Mammary epithelial cell (primary cell): ENCODE measurements around the gene NQO2.
A peak's percentile ranks its signal among the peaks of the same experiment; 100 is the strongest.

Experiments
- EZH2 ChIP-seq: IDR thresholded peaks from 2 replicates; pipeline ENCODE4 v1.6.1; 2012; ENCODE audit warnings: low read length, inconsistent platforms, borderline replicate concordance
- TF ChIP-seq, protein P1 (sequence below), 2 donors: IDR thresholded peaks in 1 of 2; conservative IDR thresholded peaks in 1 of 2; 2 replicates each; pipeline ENCODE4 v1.5.1; 2011 to 2012; ENCODE audit warnings: inconsistent platforms in 2 of 2, low read length in 2 of 2, mild to moderate bottlenecking in 2 of 2, control low read depth in 1 of 2, low read depth in 1 of 2; ENCODE audit not compliant: insufficient read depth in 1 of 2; ENCODE audit errors: extremely low read depth in 1 of 2

DNA sequence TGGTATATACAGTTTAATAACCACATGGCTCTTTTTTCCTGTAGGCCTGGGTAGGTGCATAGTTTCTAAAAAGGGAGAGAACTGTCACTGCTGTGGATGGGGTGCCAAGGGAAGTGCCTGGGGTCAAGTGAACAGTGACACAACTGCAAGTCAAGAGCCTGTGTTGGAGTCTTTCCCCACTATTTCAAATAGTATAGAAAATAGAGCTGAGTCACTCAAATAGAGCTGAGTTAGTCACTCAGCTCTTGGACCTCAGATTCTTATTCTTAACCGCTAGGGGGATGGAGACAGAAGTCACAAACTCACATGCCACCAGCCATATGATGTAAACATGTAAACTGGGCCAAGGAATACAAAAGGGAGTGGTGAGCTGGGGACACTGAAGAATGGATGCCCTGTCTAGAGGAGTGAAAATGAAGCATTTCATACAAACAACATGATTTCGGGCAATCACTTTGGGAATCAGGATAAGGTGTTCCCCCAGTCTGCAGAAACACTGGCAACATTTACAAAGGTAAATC is 2.1 kb downstream of the NQO2 start:
- TF ChIP-seq, protein P1, sequence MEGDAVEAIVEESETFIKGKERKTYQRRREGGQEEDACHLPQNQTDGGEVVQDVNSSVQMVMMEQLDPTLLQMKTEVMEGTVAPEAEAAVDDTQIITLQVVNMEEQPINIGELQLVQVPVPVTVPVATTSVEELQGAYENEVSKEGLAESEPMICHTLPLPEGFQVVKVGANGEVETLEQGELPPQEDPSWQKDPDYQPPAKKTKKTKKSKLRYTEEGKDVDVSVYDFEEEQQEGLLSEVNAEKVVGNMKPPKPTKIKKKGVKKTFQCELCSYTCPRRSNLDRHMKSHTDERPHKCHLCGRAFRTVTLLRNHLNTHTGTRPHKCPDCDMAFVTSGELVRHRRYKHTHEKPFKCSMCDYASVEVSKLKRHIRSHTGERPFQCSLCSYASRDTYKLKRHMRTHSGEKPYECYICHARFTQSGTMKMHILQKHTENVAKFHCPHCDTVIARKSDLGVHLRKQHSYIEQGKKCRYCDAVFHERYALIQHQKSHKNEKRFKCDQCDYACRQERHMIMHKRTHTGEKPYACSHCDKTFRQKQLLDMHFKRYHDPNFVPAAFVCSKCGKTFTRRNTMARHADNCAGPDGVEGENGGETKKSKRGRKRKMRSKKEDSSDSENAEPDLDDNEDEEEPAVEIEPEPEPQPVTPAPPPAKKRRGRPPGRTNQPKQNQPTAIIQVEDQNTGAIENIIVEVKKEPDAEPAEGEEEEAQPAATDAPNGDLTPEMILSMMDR (conservative IDR thresholded peaks at IDR 0.05 in 1 of 2, IDR thresholded peaks at IDR 0.05 in 1 of 2; ENCODE audit: extremely low read depth in 1 of 2, insufficient read depth in 1 of 2, low read depth in 1 of 2, low read length in 2 of 2): peak; percentile 33 to 43
- TF ChIP-seq EZH2: no peak
